ENCODE data around the gene TMEM254. TPM values are rescaled to one million over a fixed set of nuclear protein-coding genes. Genes with fewer than 3 reads are reported as not detected.

TMEM254 gene
- total RNA-seq, 1 donor from 2014 or later, result 14.3 TPM

DNA sequence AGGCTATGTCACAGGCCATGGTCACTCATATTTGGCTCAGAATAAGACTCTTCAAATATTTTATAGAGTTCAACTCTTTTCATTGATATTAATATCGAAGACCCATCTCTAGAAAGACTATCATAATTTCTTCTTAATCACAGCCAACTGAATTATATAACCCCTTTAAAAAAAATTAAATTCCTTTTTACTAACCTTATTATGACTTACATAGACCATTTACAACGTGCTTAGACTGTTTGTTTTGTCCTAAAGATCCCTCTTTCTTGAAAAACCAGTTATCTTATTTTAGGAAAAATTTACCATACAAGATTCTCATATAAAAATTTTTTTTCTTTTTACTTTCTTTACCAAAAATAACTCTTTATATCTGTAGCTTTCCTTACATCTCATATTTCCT lies 10.2 kb upstream of the TMEM254 start:
- FAIRE-seq (no peak), DNase-seq (ENCODE audit: low read depth) (no peak)
- no peak overlapping the region for H3K4me2 ChIP-seq (ENCODE audit: low read length)
- H2AFZ ChIP-seq (ENCODE audit: low read depth, low read length), result no peak overlapping the region
- no peaks in the 10 kb centered on the region for H3K36me3 ChIP-seq (ENCODE audit: insufficient read depth, low read length)
- H3K9ac ChIP-seq (ENCODE audit: low read length), result no peak overlapping the region
- H3K79me2 ChIP-seq (ENCODE audit: insufficient read depth, low read length), result no peaks in the 10 kb centered on the region
- Mint-ChIP-seq H3K36me3 (ENCODE audit: low read depth, unreplicated experiment) (no peaks in the 10 kb centered on the region), H3K4me3 (ENCODE audit: unreplicated experiment) (no peak overlapping the region), H3K4me1 (ENCODE audit: low read depth, unreplicated experiment) (no peaks in the 10 kb centered on the region), H3K9me3 (ENCODE audit: unreplicated experiment) (no peaks in the 10 kb centered on the region), H3K27ac (ENCODE audit: unreplicated experiment) (no peak overlapping the region), H3K27me3 (ENCODE audit: low read depth, unreplicated experiment) (no peaks in the 10 kb centered on the region)
- no peaks in the 10 kb centered on the region for H3K27me3 ChIP-seq (ENCODE audit: insufficient read depth, low read length)
- no peak overlapping the region for H3K4me3 ChIP-seq (ENCODE audit: insufficient read depth, low read depth, low read length)
- H4K20me1 ChIP-seq (ENCODE audit: insufficient read depth, low read length), result no peaks in the 10 kb centered on the region
- H3K9me3 ChIP-seq (ENCODE audit: insufficient read depth, low read depth, low read length), result no peaks in the 10 kb centered on the region
- H3K27ac ChIP-seq (ENCODE audit: low read depth, low read length), result no peak overlapping the region
- TF ChIP-seq EZH2 (IDR thresholded peaks at IDR 0.05; ENCODE audit: insufficient read depth, low read length), result no peak
- TF ChIP-seq, protein P1, sequence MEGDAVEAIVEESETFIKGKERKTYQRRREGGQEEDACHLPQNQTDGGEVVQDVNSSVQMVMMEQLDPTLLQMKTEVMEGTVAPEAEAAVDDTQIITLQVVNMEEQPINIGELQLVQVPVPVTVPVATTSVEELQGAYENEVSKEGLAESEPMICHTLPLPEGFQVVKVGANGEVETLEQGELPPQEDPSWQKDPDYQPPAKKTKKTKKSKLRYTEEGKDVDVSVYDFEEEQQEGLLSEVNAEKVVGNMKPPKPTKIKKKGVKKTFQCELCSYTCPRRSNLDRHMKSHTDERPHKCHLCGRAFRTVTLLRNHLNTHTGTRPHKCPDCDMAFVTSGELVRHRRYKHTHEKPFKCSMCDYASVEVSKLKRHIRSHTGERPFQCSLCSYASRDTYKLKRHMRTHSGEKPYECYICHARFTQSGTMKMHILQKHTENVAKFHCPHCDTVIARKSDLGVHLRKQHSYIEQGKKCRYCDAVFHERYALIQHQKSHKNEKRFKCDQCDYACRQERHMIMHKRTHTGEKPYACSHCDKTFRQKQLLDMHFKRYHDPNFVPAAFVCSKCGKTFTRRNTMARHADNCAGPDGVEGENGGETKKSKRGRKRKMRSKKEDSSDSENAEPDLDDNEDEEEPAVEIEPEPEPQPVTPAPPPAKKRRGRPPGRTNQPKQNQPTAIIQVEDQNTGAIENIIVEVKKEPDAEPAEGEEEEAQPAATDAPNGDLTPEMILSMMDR (IDR thresholded peaks at IDR 0.05; ENCODE audit: insufficient read depth, low read depth, low read length), result no peak
- no peaks in the 10 kb centered on the region for H3K4me1 ChIP-seq (ENCODE audit: insufficient read depth, low read length)

DNA sequence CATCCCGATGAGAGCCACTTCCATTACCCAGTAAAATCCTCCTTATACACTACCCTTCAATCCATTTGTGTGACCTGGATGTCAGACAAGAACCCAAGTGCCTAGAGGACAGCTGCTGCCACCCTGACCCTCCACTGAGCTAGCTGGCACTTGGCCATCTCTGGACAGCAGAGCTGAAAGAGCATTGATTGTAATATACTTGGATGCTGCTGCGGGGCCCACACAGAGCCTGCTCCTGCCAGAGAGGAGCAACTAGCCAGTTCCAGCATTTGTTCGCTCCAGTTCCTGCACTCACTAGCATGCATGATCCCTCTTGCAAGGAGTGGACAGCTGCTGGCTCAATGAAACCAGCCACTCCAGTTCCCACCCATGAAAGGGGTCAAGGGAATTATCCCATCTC lies 8.4 kb upstream of the TMEM254 start:
- H3K27ac Mint-ChIP-seq (ENCODE audit: unreplicated experiment), result no peak overlapping the region

DNA sequence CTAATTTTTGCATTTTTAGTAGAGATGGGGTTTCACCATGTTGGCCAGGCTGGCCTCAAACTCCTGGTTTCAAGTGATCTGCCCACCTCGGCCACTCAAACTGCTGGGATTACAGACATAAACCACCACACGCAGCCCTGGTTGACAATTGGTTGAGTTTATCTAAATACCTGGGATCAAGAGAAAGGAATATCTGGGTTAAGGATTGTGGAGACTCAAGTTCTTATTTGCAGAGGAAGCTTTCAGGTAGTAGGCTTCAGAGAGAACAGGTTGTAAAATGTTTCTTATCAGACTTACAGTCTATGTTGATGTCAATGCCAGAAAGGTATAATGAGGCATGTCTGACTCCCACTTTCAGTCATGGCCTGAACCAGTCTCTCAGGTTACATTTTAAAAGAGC lies 5.9 kb upstream of the TMEM254 start:
- Histone ChIP-seq H4K20me1 (ENCODE audit: insufficient read depth, low read length) (no peaks in the 10 kb centered on the region), H3K27ac (ENCODE audit: low read depth, low read length) (no peak overlapping the region), H3K27me3 (ENCODE audit: insufficient read depth, low read length) (no peaks in the 10 kb centered on the region), H3K9me3 (ENCODE audit: insufficient read depth, low read depth, low read length) (no peaks in the 10 kb centered on the region), H3K36me3 (ENCODE audit: insufficient read depth, low read length) (no peaks in the 10 kb centered on the region), H3K4me1 (ENCODE audit: insufficient read depth, low read length) (no peaks in the 10 kb centered on the region), H3K4me3 (ENCODE audit: insufficient read depth, low read depth, low read length) (no peak overlapping the region), H3K79me2 (ENCODE audit: insufficient read depth, low read length) (no peaks in the 10 kb centered on the region), H2AFZ (ENCODE audit: low read depth, low read length) (no peak overlapping the region), H3K9ac (ENCODE audit: low read length) (no peak overlapping the region), H3K4me2 (ENCODE audit: low read length) (no peak overlapping the region)
- H3K27ac Mint-ChIP-seq (ENCODE audit: unreplicated experiment), result no peak overlapping the region
- H3K4me1 Mint-ChIP-seq (ENCODE audit: low read depth, unreplicated experiment), result no peaks in the 10 kb centered on the region
- FAIRE-seq (no peak), DNase-seq (ENCODE audit: low read depth) (no peak)
- no peak overlapping the region for H3K4me3 Mint-ChIP-seq (ENCODE audit: unreplicated experiment)
- H3K27me3 Mint-ChIP-seq (ENCODE audit: low read depth, unreplicated experiment), result no peaks in the 10 kb centered on the region
- no peak for TF ChIP-seq EZH2 (IDR thresholded peaks at IDR 0.05; ENCODE audit: insufficient read depth, low read length)
- TF ChIP-seq, protein P1 (IDR thresholded peaks at IDR 0.05; ENCODE audit: insufficient read depth, low read depth, low read length), result no peak
- H3K36me3 Mint-ChIP-seq (ENCODE audit: low read depth, unreplicated experiment), result peaks cover 2% of the 10 kb centered on the region
- no peaks in the 10 kb centered on the region for H3K9me3 Mint-ChIP-seq (ENCODE audit: unreplicated experiment)

More for the DNA sequence above, 8.4 kb upstream of the TMEM254 start:
- H3K36me3 ChIP-seq (ENCODE audit: insufficient read depth, low read length), result no peaks in the 10 kb centered on the region
- H3K9me3 ChIP-seq (ENCODE audit: insufficient read depth, low read depth, low read length), result no peaks in the 10 kb centered on the region
- Mint-ChIP-seq H3K4me1 (ENCODE audit: low read depth, unreplicated experiment) (no peaks in the 10 kb centered on the region), H3K36me3 (ENCODE audit: low read depth, unreplicated experiment) (no peaks in the 10 kb centered on the region), H3K4me3 (ENCODE audit: unreplicated experiment) (no peak overlapping the region), H3K27me3 (ENCODE audit: low read depth, unreplicated experiment) (no peaks in the 10 kb centered on the region), H3K9me3 (ENCODE audit: unreplicated experiment) (no peaks in the 10 kb centered on the region)
- H3K27me3 ChIP-seq (ENCODE audit: insufficient read depth, low read length), result no peaks in the 10 kb centered on the region
- no peak overlapping the region for H3K4me3 ChIP-seq (ENCODE audit: insufficient read depth, low read depth, low read length)
- H3K9ac ChIP-seq (ENCODE audit: low read length), result no peak overlapping the region
- H3K79me2 ChIP-seq (ENCODE audit: insufficient read depth, low read length), result no peaks in the 10 kb centered on the region
- no peak overlapping the region for H3K27ac ChIP-seq (ENCODE audit: low read depth, low read length)
- H3K4me1 ChIP-seq (ENCODE audit: insufficient read depth, low read length), result no peaks in the 10 kb centered on the region
- TF ChIP-seq, protein P1 (IDR thresholded peaks at IDR 0.05; ENCODE audit: insufficient read depth, low read depth, low read length), result no peak
- TF ChIP-seq EZH2 (IDR thresholded peaks at IDR 0.05; ENCODE audit: insufficient read depth, low read length), result no peak
- H2AFZ ChIP-seq (ENCODE audit: low read depth, low read length), result no peak overlapping the region
- H4K20me1 ChIP-seq (ENCODE audit: insufficient read depth, low read length), result no peaks in the 10 kb centered on the region
- DNase-seq (ENCODE audit: low read depth) (no peak), FAIRE-seq (no peak)
- H3K4me2 ChIP-seq (ENCODE audit: low read length), result no peak overlapping the region

All from astrocyte (in vitro differentiated cells and primary cell).